Smooth muscle cell (in vitro differentiated cells): ENCODE data around the gene GRWD1. TPM values are rescaled to one million over a fixed set of nuclear protein-coding genes. Genes with fewer than 3 reads are reported as not detected.
"Not testable (repeated sequence)": the region's sequence is repeated elsewhere in the genome, so short reads cannot be mapped to it uniquely, and the experiment has no call there.

Experiments used
- DNase-seq: peaks from one replicate; lab custom pipeline; 2025; ENCODE audit not compliant: unreplicated experiment; lab: John Stamatoyannopoulos, UW
- H2AFZ ChIP-seq: fragments of 200-600 bp; sonication (generic); 2 replicates; pipeline ENCODE4 v1.6.0; 2016; ENCODE audit warnings: antibody characterized with exemption, low read depth, mild to moderate bottlenecking
- H3F3A ChIP-seq: fragments of 200-600 bp; sonication (generic); 2 replicates; pipeline ENCODE4 v1.6.0; 2017; ENCODE audit warnings: antibody characterized with exemption, low read depth
- H3K27ac ChIP-seq: fragments of 200-600 bp; sonication (generic); 2 replicates; pipeline ENCODE4 v1.5.1; 2016; ENCODE audit warnings: low read depth, mild to moderate bottlenecking
- H3K27me3 ChIP-seq: fragments of 200-600 bp; sonication (generic); 2 replicates; pipeline ENCODE4 v1.6.1; 2016; ENCODE audit warnings: low read depth, mild to moderate bottlenecking
- H3K36me3 ChIP-seq: fragments of 200-600 bp; sonication (generic); 2 replicates; pipeline ENCODE4 v1.5.1; 2016; ENCODE audit warnings: low read depth
- H3K4me1 ChIP-seq: fragments of 200-600 bp; sonication (generic); 2 replicates; pipeline ENCODE4 v1.5.1; 2016; ENCODE audit warnings: low read depth
- H3K4me2 ChIP-seq: fragments of 200-600 bp; sonication (generic); 2 replicates; pipeline ENCODE4 v1.6.0; 2016; ENCODE audit warnings: mild to moderate bottlenecking
- H3K4me3 ChIP-seq: fragments of 200-600 bp; sonication (generic); 2 replicates; pipeline ENCODE4 v1.5.1; 2016; ENCODE audit warnings: mild to moderate bottlenecking
- H3K79me2 ChIP-seq: fragments of 200-600 bp; sonication (generic); 2 replicates; pipeline ENCODE4 v1.6.0; 2016; ENCODE audit warnings: low read depth, mild to moderate bottlenecking
- H3K9ac ChIP-seq: fragments of 200-600 bp; sonication (generic); 2 replicates; pipeline ENCODE4 v1.6.0; 2016; ENCODE audit warnings: low read depth
- H3K9me3 ChIP-seq: fragments of 200-600 bp; sonication (generic); replicated peaks from 2 replicates; pipeline ENCODE4 v1.5.1; 2016; ENCODE audit warnings: low read depth
- H4K20me1 ChIP-seq: fragments of 200-600 bp; sonication (generic); 2 replicates; pipeline ENCODE4 v1.6.0; 2016; ENCODE audit warnings: low read depth
- CTCF ChIP-seq: fragments of 200-600 bp; sonication (generic); IDR thresholded peaks from 2 replicates; pipeline ENCODE4 v1.5.1; 2017; ENCODE audit warnings: borderline replicate concordance, mild to moderate bottlenecking, antibody characterized with exemption; ENCODE audit not compliant: insufficient read depth, poor library complexity, severe bottlenecking
- WGBS: methylation state at CpG from one replicate; pipeline ENCODE4 v1.1.7; 2016; ENCODE audit warnings: low lambda C conversion rate; 5-methylcytosine and 5-hydroxymethylcytosine counted together
- polyA plus RNA-seq: library from polyadenylated mRNA; unstranded; fragments of >200 nt; fragmentation: Nextera tagmentation; extraction: Ambion mirVana; gene quantifications from 2 replicates; pipeline ENCODE4 v1.2.1, GENCODE V29; 2016
- total RNA-seq: library from RNA; depleted of rRNA; stranded (reverse); fragments of >200 nt; gene quantifications from 2 replicates; pipeline ENCODE4 v1.2.3, GENCODE V29; 2014

GRWD1 gene
- total and polyA plus RNA-seq, 2 experiments from 2014 or later = 22.1 to 23.6 TPM

- Histone ChIP-seq H2AFZ (no peak overlapping the region), H3K79me2 (no peaks in the 10 kb centered on the region), H3K4me3 (no peak overlapping the region), H3K27me3 (no peaks in the 10 kb centered on the region), H3K4me1 (no peaks in the 10 kb centered on the region), H4K20me1 (peaks cover 6% of the 10 kb centered on the region), H3F3A (peaks cover 4% of the 10 kb centered on the region), H3K27ac (no peak overlapping the region), H3K4me2 (no peak overlapping the region), H3K9ac (no peak overlapping the region), H3K36me3 (no peaks in the 10 kb centered on the region), H3K9me3 (no peaks in the 10 kb centered on the region)
- WGBS = 95% methylated on average over 36 of the region's 37 CpGs
- no peak for TF ChIP-seq CTCF
- DNase-seq = no peak
These were observed 39.3 kb downstream of the GRWD1 start for GRCh38 chr19:48484931-48485612.

GRCh38 chr19:48486706-48487105 is 40.9 kb downstream of the GRWD1 start:
- not testable (repeated sequence) for H3K9ac ChIP-seq, H3K4me1 ChIP-seq, DNase-seq, H2AFZ ChIP-seq, H3K27ac ChIP-seq, H3K27me3 ChIP-seq, H3K9me3 ChIP-seq, H3K79me2 ChIP-seq, H3K4me3 ChIP-seq, H3K36me3 ChIP-seq, H3K4me2 ChIP-seq, H4K20me1 ChIP-seq, H3F3A ChIP-seq
- WGBS = 97% methylated on average over 10 of the region's 10 CpGs

- H3K36me3 ChIP-seq = no peaks in the 10 kb centered on the region
- no peak for DNase-seq
- no peaks in the 10 kb centered on the region for H3K27me3 ChIP-seq
- H3K4me3 ChIP-seq = no peak overlapping the region
- peaks cover 7% of the 10 kb centered on the region for H3K4me1 ChIP-seq
- TF ChIP-seq CTCF = no peak
- H3K9me3 ChIP-seq = no peaks in the 10 kb centered on the region
- 87% methylated on average over 6 of the region's 6 CpGs for WGBS
- H3K9ac ChIP-seq = no peak overlapping the region
- H3K27ac ChIP-seq = no peak overlapping the region
- no peaks in the 10 kb centered on the region for H3F3A ChIP-seq
- H3K4me2 ChIP-seq = peak overlapping the region; percentile 23
- no peak overlapping the region for H2AFZ ChIP-seq
- no peaks in the 10 kb centered on the region for H3K79me2 ChIP-seq
- no peaks in the 10 kb centered on the region for H4K20me1 ChIP-seq
These were observed 41.8 kb downstream of the GRWD1 start for GRCh38 chr19:48487544-48487943.

- no peak for DNase-seq
- H3K27ac ChIP-seq = no peak overlapping the region
- no peaks in the 10 kb centered on the region for H3K27me3 ChIP-seq
These were observed 42.2 kb downstream of the GRWD1 start for GRCh38 chr19:48487948-48488347.

GRCh38 chr19:48488478-48488877 is 42.7 kb downstream of the GRWD1 start:
- H3K4me2 ChIP-seq = peak overlapping the region; percentile 23
- WGBS = 96% methylated on average over 7 of the region's 7 CpGs
- H3K4me3 ChIP-seq, H3K27ac ChIP-seq, DNase-seq, H3K79me2 ChIP-seq, H3K4me1 ChIP-seq, H2AFZ ChIP-seq, H3K9ac ChIP-seq, H4K20me1 ChIP-seq, H3K27me3 ChIP-seq, H3K36me3 ChIP-seq, H3K9me3 ChIP-seq, H3F3A ChIP-seq: not testable (repeated sequence)

More at GRCh38 chr19:48487948-48488347, 42.2 kb downstream of the GRWD1 start:
- Histone ChIP-seq H2AFZ (no peak overlapping the region), H3K4me1 (peaks cover 7% of the 10 kb centered on the region), H3K4me3 (no peak overlapping the region), H4K20me1 (no peaks in the 10 kb centered on the region), H3F3A (no peaks in the 10 kb centered on the region), H3K79me2 (no peaks in the 10 kb centered on the region), H3K9me3 (no peaks in the 10 kb centered on the region), H3K36me3 (no peaks in the 10 kb centered on the region), H3K4me2 (peak overlapping the region; percentile 23), H3K9ac (no peak overlapping the region)
- 54% methylated on average over 8 of the region's 8 CpGs for WGBS
- TF ChIP-seq CTCF = no peak
